Type B pancreatic cell (in vitro differentiated cells): ENCODE data around the gene ZNF516. TPM values are rescaled to one million over a fixed set of nuclear protein-coding genes. Genes with fewer than 3 reads are reported as not detected.

Experiments
- DNase-seq: peaks from one replicate; pipeline ENCODE4 v3.0.0; 2021; ENCODE audit warnings: mixed read lengths; ENCODE audit not compliant: unreplicated experiment; ENCODE audit errors: extremely low spot score
- H3K27ac Mint-ChIP-seq: 2 replicates; pipeline ENCODE4 v1.8.0; 2021; ENCODE audit warnings: mild to moderate bottlenecking, mixed read lengths
- H3K27me3 Mint-ChIP-seq: 2 replicates; pipeline ENCODE4 v1.8.0; 2021; ENCODE audit warnings: mixed read lengths
- H3K36me3 Mint-ChIP-seq: 2 replicates; pipeline ENCODE4 v1.8.0; 2021; ENCODE audit warnings: mixed read lengths
- H3K4me1 Mint-ChIP-seq: one replicate; pipeline ENCODE4 v1.8.0; 2021; ENCODE audit warnings: mixed read lengths; ENCODE audit not compliant: unreplicated experiment
- H3K4me3 Mint-ChIP-seq: 2 replicates; pipeline ENCODE4 v1.8.0; 2021; ENCODE audit warnings: mild to moderate bottlenecking, mixed read lengths
- H3K9me3 Mint-ChIP-seq: 2 replicates; pipeline ENCODE4 v1.8.0; 2021; ENCODE audit warnings: mixed read lengths
- total RNA-seq: library from RNA; stranded (reverse); gene quantifications from 2 replicates; pipeline ENCODE4 v1.2.1, GENCODE V29; 2021; ENCODE audit warnings: low replicate concordance
- TF ChIP-seq, protein P1 (sequence below): fragments of 200-600 bp; sonication (generic); conservative IDR thresholded peaks from 2 replicates; pipeline ENCODE4 v1.5.0; 2021; ENCODE audit warnings: antibody characterized with exemption, mild to moderate bottlenecking

Gene ZNF516
- total RNA-seq, 1 donor from 2014 or later = 71.2 TPM

GRCh38 chr18:76451396-76452331 is 43.4 kb downstream of the ZNF516 start:
- Mint-ChIP-seq H3K27ac (peak overlapping the region; percentile 84), H3K4me1 (peaks cover 87% of the 10 kb centered on the region), H3K36me3 (no peaks in the 10 kb centered on the region), H3K9me3 (no peaks in the 10 kb centered on the region), H3K27me3 (no peaks in the 10 kb centered on the region), H3K4me3 (peak overlapping the region; percentile 87)
- DNase-seq = peak; percentile 48
- TF ChIP-seq, protein P1, sequence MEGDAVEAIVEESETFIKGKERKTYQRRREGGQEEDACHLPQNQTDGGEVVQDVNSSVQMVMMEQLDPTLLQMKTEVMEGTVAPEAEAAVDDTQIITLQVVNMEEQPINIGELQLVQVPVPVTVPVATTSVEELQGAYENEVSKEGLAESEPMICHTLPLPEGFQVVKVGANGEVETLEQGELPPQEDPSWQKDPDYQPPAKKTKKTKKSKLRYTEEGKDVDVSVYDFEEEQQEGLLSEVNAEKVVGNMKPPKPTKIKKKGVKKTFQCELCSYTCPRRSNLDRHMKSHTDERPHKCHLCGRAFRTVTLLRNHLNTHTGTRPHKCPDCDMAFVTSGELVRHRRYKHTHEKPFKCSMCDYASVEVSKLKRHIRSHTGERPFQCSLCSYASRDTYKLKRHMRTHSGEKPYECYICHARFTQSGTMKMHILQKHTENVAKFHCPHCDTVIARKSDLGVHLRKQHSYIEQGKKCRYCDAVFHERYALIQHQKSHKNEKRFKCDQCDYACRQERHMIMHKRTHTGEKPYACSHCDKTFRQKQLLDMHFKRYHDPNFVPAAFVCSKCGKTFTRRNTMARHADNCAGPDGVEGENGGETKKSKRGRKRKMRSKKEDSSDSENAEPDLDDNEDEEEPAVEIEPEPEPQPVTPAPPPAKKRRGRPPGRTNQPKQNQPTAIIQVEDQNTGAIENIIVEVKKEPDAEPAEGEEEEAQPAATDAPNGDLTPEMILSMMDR = peak; percentile 62

GRCh38 chr18:76450452-76451395 is 44.3 kb downstream of the ZNF516 start:
- DNase-seq = peak; percentile 71
- no peaks in the 10 kb centered on the region for H3K27me3 Mint-ChIP-seq
- H3K36me3 Mint-ChIP-seq = no peaks in the 10 kb centered on the region
- no peaks in the 10 kb centered on the region for H3K9me3 Mint-ChIP-seq
- peak overlapping the region; percentile 87 for H3K4me3 Mint-ChIP-seq
- H3K4me1 Mint-ChIP-seq = peaks cover 89% of the 10 kb centered on the region
- TF ChIP-seq, protein P1 = no peak
- peak overlapping the region; percentile 84 for H3K27ac Mint-ChIP-seq

- Mint-ChIP-seq H3K27ac (peak overlapping the region; percentile 13), H3K4me3 (no peak overlapping the region), H3K4me1 (peaks cover 88% of the 10 kb centered on the region), H3K27me3 (no peaks in the 10 kb centered on the region), H3K36me3 (no peaks in the 10 kb centered on the region), H3K9me3 (no peaks in the 10 kb centered on the region)
- TF ChIP-seq, protein P1 = no peak
- peak; percentile 52 for DNase-seq
Observed at GRCh38 chr18:76449111-76449453, 46.0 kb downstream of the ZNF516 start.

GRCh38 chr18:76448256-76449110 is 46.6 kb downstream of the ZNF516 start:
- peak overlapping the region; percentile 57 for H3K27ac Mint-ChIP-seq
- TF ChIP-seq, protein P1 = no peak
- no peaks in the 10 kb centered on the region for H3K27me3 Mint-ChIP-seq
- H3K4me3 Mint-ChIP-seq = peak overlapping the region; percentile 39
- H3K4me1 Mint-ChIP-seq = peaks cover 89% of the 10 kb centered on the region
- H3K36me3 Mint-ChIP-seq = peaks cover under 1% of the 10 kb centered on the region
- H3K9me3 Mint-ChIP-seq = no peaks in the 10 kb centered on the region
- DNase-seq = peak; percentile 43
